22Rv1 (cell line): Measurements from ENCODE around the gene ZDHHC3.

Experiments
- CTCF ChIP-seq: fragments of 450-650 bp; IDR thresholded peaks from 2 replicates; pipeline ENCODE4 v1.5.1; 2017; ENCODE audit warnings: mild to moderate bottlenecking
- ZFX ChIP-seq: fragments of 450-650 bp; IDR thresholded peaks from 2 replicates; pipeline ENCODE4 v1.6.1; 2017; ENCODE audit warnings: antibody characterized with exemption, borderline replicate concordance

DNA sequence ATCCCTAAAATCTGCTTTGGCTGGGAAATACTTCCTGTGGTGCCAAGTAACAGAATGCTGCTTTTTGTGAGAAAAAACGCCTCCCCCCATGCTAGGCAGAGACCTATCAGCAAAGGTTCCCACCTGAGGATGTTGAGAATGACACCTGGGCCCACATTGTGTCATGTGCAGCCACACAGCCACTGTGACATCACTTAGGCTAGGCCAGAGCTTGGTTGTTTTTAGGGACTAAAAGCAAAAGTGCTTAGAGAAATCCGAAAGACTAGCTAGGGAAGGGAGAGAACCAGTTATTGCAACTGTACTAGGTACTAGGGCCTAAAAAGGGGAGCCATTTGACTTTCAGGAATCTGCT, 6.2 kb downstream of the ZDHHC3 start:
- TF ChIP-seq CTCF (no peak), ZFX (no peak)
